HCT116 (cell line): ENCODE data around the gene VMO1.

ENCODE experiments used
- CTCF ChIP-seq, 3 experiments: fragments of 200-600 bp in 1 of 3; sonication (generic) in 1 of 3; IDR thresholded peaks in 2 of 3; conservative IDR thresholded peaks in 1 of 3; 2 replicates each; pipeline ENCODE4 v1.5.1; 2012 to 2017; ENCODE audit warnings: low read depth in 2 of 3, low read length in 2 of 3, antibody characterized with exemption in 1 of 3, borderline replicate concordance in 1 of 3, control low read depth in 1 of 3, mild to moderate bottlenecking in 1 of 3, mixed read lengths in 1 of 3, mixed run types in 1 of 3, moderate library complexity in 1 of 3; ENCODE audit not compliant: insufficient read depth in 1 of 3
- EZH2phosphoT487 ChIP-seq: fragments of 200-600 bp; IDR thresholded peaks from 2 replicates; pipeline ENCODE4 v1.6.1; 2018; ENCODE audit warnings: antibody characterized with exemption, borderline replicate concordance
- MAX ChIP-seq: IDR thresholded peaks from 2 replicates; pipeline ENCODE4 v1.6.1; 2012
- POLR2A ChIP-seq: IDR thresholded peaks from 2 replicates; pipeline ENCODE4 v1.7.0; 2011; ENCODE audit warnings: borderline replicate concordance; ENCODE audit not compliant: insufficient read depth, insufficient read length; ENCODE audit errors: extremely low read depth
- POLR2AphosphoS5 ChIP-seq: IDR thresholded peaks from 2 replicates; pipeline ENCODE4 v1.6.1; 2011; ENCODE audit warnings: mild to moderate bottlenecking, low read depth, low read length, moderate library complexity
- ZFX ChIP-seq: fragments of 450-650 bp; IDR thresholded peaks from 2 replicates; pipeline ENCODE4 v1.6.1; 2017

- TF ChIP-seq POLR2A (peak; percentile 77), CTCF (IDR thresholded peaks at IDR 0.05 in 2 of 3, conservative IDR thresholded peaks at IDR 0.05 in 1 of 3; ENCODE audit: borderline replicate concordance in 1 of 3, insufficient read depth in 1 of 3, low read depth in 2 of 3, low read length in 2 of 3) (peak; percentile 50 to 92 (median 74); a peak in 5 of 6 replicates), EZH2phosphoT487 (no peak), POLR2AphosphoS5 (peak; percentile 56), ZFX (peak; percentile 97), MAX (peak; percentile 54)
Measured at GRCh38 chr17:4789951-4790704, 4.0 kb upstream of the VMO1 start.
